HG03280 (cell line): ENCODE data around the gene PIGV.
"Not testable (repeated sequence)": the region's sequence is repeated elsewhere in the genome, so short reads cannot be mapped to it uniquely, and the experiment has no call there.

Source experiments
- ATAC-seq: cut with Tn5 transposase; IDR thresholded peaks from one replicate; pipeline ENCODE4 v1.9.1; 2021; ENCODE audit warnings: mild to moderate bottlenecking, moderate library complexity; ENCODE audit not compliant: unreplicated experiment

PIGV gene

DNA sequence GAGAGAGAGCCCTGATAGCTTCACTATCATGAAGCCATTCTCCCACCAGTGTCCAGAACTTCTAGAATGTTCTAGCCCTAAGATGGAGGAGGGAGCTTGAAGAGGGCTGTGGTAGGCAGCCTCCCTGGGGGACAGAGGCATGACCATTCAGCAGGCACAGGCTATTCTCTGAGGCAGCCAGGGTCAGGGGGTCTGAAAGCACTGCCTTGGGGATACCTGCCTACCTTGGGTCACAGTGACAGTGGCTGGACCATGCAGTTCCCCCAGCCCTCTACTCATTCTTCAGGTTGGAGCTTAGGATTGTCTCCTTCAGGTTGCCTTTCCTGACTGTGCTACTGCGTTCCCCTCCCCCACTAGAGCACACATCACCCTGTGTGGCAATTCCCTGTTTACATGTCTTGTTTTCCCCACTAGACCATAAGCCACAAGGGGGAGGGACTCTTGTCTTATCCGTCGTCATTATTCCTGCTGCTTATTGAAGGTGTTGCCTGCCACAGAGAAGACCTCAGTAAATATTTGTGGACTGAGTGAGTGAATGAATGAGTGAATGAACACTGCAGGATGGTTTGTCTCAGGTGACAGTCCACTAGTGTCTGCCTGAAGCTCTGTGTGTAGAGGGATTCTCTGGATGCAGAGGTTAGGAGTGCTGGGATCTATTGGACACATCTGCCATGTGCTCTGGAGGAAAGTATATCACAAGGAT, 43.9 kb downstream of the PIGV start:
- ATAC-seq, result no peak

DNA sequence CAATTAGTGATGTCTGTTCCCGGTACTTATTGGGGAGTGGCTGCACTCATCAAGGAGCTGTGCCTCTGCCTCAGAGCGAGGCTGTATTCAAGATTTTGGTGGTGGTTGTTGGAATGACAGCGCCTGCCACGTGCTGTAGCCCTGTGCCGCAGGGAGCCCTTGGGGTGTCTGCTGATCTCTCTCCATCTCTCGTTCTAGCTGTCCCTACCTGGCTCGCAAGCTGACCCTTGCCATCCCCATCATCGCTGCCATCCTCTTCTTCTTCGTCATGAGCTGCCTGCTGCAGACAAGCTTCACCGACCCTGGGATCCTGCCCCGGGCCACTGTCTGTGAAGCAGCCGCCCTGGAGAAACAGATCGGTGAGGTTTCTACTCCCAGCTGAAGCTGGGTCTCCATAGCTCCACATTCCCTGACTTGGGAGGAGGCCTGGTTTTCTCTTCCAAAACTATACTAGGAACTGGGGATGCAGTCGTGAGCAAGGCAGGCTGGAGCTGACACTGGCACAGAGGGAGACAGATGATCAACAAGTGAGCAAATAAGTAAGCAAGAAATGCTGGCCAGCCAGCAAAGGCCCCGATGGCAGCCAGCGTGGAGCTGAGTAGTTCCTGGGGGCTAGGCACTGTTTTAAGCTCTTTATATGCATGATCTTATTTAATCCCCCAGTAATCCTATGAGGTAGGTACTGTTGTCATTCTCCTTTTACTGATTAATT, 44.7 kb downstream of the PIGV start:
- ATAC-seq, result no peak

DNA sequence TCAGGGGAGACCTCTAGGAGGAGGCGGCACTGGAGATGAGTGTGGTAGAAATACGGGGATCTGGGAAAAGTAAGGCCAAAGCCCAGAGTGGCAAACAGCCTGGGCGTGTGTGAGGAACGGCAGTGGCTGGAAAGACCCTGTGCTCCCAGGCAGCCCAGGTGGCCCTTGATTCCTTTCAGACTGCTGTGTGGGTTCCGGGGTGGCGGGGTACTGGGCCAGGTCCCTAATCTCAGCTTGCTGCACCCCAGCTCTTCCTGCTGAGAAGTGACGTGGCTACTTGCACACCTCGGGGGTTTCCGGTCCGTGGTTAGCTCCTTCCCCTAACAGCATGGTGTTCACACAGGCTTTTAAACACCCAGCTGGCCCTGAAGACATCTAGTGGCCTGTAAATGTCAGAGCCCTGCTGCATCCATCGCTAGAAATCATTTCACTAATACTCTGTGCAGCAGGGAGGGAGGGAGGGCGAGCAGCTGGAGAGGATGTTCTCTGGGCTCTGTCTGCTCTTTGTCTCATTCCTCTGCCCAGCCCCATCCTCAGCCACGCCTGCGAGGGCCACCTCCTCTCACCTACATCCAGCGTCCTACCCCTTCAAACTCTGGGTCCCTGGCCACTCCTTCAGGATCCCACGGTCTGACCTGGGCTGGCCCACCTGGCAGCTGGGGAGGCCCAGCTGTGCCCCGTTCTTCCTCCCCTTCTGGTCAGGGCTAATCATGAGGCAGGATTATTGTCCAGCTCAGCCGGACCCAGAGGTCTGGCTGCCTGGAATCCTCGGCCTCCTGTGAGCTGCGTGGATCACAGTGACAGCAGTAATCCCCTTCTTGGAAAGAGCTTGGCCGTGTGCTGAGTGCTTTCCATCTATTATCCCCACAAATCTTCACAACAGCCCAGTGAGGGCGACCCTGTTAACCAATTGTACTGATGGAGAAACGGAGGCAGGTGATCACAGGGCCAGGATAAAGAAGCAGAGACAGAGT, 46.0 kb downstream of the PIGV start:
- peak; percentile 84 for ATAC-seq

DNA sequence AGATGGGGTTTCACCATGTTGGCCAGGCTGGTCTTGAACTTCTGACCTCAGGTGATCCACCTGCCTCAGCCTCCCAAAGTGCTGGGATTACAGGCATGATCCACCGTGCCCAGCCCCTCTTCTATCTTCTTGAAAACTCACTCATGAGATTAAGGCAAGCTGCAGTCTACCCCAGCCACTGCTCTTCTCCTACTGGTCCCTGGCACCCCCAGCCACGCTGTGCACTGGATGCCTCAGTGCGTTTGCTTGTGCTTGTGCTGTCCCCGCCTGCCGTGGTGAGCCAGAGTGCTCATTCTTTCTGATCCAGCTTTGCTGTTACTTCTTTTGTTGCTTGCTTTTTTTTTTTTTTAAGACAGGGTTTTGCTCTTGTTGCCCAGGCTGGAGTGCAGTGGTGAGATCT, 49.9 kb downstream of the PIGV start:
- not testable (repeated sequence) for ATAC-seq

DNA sequence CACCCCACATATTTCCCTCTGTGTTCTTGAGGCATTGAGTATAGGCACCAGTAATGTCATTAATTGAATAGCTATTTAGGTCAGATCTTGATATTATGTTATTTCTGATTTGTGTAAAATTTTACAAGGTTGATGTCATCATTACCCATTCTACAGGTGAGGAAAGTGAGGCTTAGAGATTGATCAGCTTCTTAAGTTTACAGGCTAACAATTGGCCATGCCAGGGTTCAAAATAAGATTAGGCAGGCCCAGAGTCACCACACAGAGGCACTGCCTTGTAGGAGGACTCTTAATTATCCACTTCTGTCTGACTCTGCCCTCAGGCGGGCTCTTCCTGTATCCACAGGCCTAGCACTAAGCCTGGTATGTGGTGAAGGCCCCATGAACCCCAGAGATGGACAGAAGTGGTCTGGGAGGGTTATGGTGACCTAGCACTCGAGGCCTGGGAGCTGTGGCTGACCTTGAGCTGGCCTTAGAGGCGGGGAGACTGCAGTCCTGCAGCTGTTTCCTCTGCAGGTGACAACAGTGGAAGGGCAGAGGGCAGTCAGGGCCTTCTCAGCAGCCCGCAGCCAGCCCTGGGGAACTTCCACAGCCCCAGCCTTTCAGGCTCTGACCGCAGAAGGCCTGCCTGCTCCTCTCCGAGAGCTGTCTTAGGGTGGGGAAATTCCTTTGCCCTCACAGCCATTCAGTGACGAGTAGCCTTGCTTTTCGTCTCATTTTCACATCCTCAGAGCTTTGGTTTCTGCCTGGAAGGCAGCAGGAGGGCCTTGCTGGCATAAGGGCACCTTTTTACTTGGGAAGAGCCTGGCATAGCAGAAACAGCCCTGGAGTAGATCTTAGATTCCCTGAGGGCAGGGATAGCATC, 51.0 kb downstream of the PIGV start:
- peak; percentile 90 for ATAC-seq

DNA sequence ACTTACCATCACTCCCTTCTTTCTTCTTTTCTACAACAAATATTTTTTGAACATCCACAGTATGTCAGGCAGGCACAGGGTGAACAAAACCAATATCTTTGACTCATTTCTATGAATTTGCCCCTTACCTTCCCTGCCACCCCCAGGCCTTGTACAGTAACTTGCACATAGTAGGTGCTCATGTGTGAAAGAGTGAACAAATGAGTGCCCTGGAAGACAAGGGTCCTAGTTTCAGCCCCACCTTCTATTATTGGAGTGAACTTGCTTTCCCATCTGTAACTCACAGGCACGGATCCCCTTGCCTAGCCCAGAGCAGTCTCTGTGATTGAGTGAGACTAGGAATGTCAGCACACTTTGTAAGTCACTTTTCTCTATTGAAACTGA, 51.6 kb downstream of the PIGV start:
- no peak for ATAC-seq

DNA sequence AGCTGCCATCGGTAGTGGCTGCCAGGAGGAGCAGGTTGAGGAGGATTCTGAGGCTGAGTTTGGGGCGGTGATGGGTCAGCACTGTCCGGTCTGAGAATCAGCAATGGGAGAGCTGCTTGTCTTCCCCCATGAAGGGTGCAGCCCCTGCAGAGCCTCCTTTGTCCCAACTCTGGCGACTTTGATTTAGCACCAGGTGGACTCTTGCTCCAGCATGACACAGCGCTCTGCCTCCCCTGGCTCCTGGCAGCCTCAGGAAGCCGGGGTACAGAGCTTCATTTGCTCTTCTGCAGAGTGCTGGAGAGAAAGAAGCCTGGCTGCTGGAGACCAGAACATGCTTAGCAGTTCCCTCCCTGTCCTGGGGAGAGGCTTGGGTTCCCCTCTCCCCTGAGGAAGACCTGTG, 52.0 kb downstream of the PIGV start:
- ATAC-seq, result no peak

DNA sequence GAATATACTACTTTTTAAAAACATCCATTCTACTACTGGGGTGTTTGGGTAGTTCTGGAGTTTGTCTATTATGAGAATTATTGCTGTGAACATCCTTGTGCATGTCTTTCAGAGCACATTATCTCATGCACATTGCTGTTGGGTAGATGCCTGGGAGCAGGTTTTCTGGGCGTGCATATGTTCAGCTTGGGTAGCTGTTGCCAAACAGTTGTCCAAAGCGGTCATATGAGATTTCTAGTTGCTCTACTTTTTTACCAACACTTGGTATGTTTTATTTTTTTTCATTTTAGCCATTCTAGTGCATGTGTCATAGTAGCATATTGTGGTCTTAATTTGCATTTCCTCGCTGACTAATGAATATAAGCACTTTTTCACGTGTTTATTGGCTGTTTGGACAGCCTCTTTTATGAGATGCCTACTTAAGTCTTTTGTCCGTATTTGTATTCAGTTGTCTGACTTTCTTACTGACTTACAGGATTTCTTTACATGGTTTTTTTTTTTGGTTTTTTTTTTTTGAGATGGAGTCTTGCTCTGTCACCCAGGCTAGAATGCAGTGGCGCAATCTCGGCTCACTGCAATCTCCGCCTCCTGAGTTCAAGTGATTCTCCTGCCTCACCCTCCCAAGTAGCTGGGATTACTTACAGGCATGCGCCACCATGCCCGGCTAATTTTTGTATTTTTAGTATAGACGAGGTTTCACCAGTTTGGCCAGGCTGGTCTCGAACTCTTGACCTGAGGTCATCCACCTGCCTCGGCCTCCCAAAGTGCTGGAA, 56.9 kb downstream of the PIGV start:
- no peak for ATAC-seq

DNA sequence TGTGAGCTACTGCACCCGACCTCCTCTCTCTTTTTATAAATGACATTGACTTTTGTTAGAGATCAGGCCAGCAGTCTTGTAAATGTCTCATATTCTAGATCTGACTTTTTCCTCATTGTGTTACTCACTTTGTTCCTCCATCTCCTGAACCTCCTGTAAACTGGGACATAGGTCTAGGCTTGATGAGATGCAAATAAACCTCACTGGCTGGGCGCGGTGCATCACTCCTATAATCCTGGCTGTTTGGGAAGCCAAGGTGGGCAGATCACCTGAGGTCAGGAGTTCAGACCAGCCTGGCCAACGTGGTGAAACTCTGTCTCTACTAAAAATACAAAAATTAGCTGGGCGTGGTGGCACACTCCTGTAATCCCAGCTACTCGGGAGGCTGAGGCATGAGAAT, 60.1 kb downstream of the PIGV start:
- ATAC-seq, result not testable (repeated sequence)
